ENCODE results near the gene NXPE3. TPM values are rescaled to one million over a fixed set of nuclear protein-coding genes. Genes with fewer than 3 reads are reported as not detected.

NXPE3 gene
- total and polyA plus RNA-seq, 2 donors, result 10.3 to 15.8 TPM

DNA sequence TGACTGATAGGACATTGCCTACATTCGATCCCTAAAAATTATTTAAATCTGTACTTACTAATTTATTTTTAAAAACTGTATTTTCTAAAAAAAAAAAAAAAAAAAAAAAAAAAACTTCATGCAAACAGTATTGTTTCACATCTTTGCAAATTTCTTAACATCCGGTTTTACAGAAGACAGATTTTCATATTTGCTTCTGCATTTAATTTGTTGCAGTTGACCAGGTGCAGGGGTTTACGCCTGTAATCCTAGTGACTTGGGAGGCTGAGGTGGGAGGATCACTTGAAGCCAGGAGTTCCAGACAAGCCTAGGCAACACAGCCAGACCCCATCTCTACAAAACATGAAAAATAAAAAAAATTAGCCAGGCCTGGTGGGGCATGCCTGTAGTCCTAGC lies 63.9 kb downstream of the NXPE3 start:
- no peak overlapping the region for H3K27ac ChIP-seq (ENCODE audit: low read depth in 1 of 2, low read length in 1 of 2)
- no peak for DNase-seq (ENCODE audit: low read depth in 6 of 9, low spot score in 9 of 9)
- no peaks in the 10 kb centered on the region for H3K4me1 ChIP-seq (ENCODE audit: control insufficient read depth in 2 of 2, insufficient read depth in 2 of 2, low read length in 2 of 2)
- no peaks in the 10 kb centered on the region for H3K27me3 ChIP-seq (ENCODE audit: control insufficient read depth in 2 of 2, insufficient read depth in 1 of 2, low read length in 1 of 2)
- H3K36me3 ChIP-seq (ENCODE audit: control insufficient read depth in 2 of 2, insufficient read depth in 2 of 2, low read length in 1 of 2), result no peaks in the 10 kb centered on the region
- WGBS, result 94% methylated on average over 3 of the region's 3 CpGs
- H3K9me3 ChIP-seq (ENCODE audit: control insufficient read depth in 2 of 2, insufficient read depth in 1 of 2, low read length in 1 of 2), result no peaks in the 10 kb centered on the region
- H3K4me3 ChIP-seq (ENCODE audit: low read length in 2 of 2), result no peak overlapping the region

- WGBS, result 99% methylated on average over 2 of the region's 2 CpGs
- H3K9me3 ChIP-seq (ENCODE audit: control insufficient read depth in 2 of 2, insufficient read depth in 1 of 2, low read length in 1 of 2), result no peaks in the 10 kb centered on the region
- H3K4me3 ChIP-seq (ENCODE audit: low read length in 2 of 2), result no peak overlapping the region
- H3K4me1 ChIP-seq (ENCODE audit: control insufficient read depth in 2 of 2, insufficient read depth in 2 of 2, low read length in 2 of 2), result peaks cover 0 to 5% of the 10 kb centered on the region in 2 donors
- H3K27ac ChIP-seq (ENCODE audit: low read depth in 1 of 2, low read length in 1 of 2), result no peak overlapping the region
- peaks cover 0 to 7% of the 10 kb centered on the region in 2 donors for H3K27me3 ChIP-seq (ENCODE audit: control insufficient read depth in 2 of 2, insufficient read depth in 1 of 2, low read length in 1 of 2)
- H3K36me3 ChIP-seq (ENCODE audit: control insufficient read depth in 2 of 2, insufficient read depth in 2 of 2, low read length in 1 of 2), result no peaks in the 10 kb centered on the region
- no peak for DNase-seq (ENCODE audit: low read depth in 6 of 9, low spot score in 9 of 9)
Measured at GRCh38 chr3:101845425-101845824, 66.4 kb downstream of the NXPE3 start.

- Histone ChIP-seq H3K9me3 (ENCODE audit: control insufficient read depth in 2 of 2, insufficient read depth in 1 of 2, low read length in 1 of 2) (no peaks in the 10 kb centered on the region), H3K27me3 (ENCODE audit: control insufficient read depth in 2 of 2, insufficient read depth in 1 of 2, low read length in 1 of 2) (peaks cover 0 to 7% of the 10 kb centered on the region in 2 donors), H3K4me3 (ENCODE audit: low read length in 2 of 2) (no peak overlapping the region), H3K4me1 (ENCODE audit: control insufficient read depth in 2 of 2, insufficient read depth in 2 of 2, low read length in 2 of 2) (peaks cover 5 to 11% of the 10 kb centered on the region in 2 donors), H3K27ac (ENCODE audit: low read depth in 1 of 2, low read length in 1 of 2) (no peak overlapping the region), H3K36me3 (ENCODE audit: control insufficient read depth in 2 of 2, insufficient read depth in 2 of 2, low read length in 1 of 2) (no peaks in the 10 kb centered on the region)
- 95% methylated on average over 2 of the region's 2 CpGs for WGBS
- no peak for DNase-seq (ENCODE audit: low read depth in 6 of 9, low spot score in 9 of 9)
Measured at GRCh38 chr3:101846709-101847108, 67.7 kb downstream of the NXPE3 start.

GRCh38 chr3:101847328-101847727 lies 68.3 kb downstream of the NXPE3 start:
- Histone ChIP-seq H3K4me3 (ENCODE audit: low read length in 2 of 2) (no peak overlapping the region), H3K27ac (ENCODE audit: low read depth in 1 of 2, low read length in 1 of 2) (no peak overlapping the region), H3K27me3 (ENCODE audit: control insufficient read depth in 2 of 2, insufficient read depth in 1 of 2, low read length in 1 of 2) (peaks cover 0 to 7% of the 10 kb centered on the region in 2 donors), H3K4me1 (ENCODE audit: control insufficient read depth in 2 of 2, insufficient read depth in 2 of 2, low read length in 2 of 2) (peaks cover 7 to 17% of the 10 kb centered on the region in 2 donors), H3K9me3 (ENCODE audit: control insufficient read depth in 2 of 2, insufficient read depth in 1 of 2, low read length in 1 of 2) (no peaks in the 10 kb centered on the region), H3K36me3 (ENCODE audit: control insufficient read depth in 2 of 2, insufficient read depth in 2 of 2, low read length in 1 of 2) (peaks cover 0 to 3% of the 10 kb centered on the region in 2 donors)
- no peak for DNase-seq (ENCODE audit: low read depth in 6 of 9, low spot score in 9 of 9)
- WGBS, result 95% methylated on average over 3 of the region's 3 CpGs

DNA sequence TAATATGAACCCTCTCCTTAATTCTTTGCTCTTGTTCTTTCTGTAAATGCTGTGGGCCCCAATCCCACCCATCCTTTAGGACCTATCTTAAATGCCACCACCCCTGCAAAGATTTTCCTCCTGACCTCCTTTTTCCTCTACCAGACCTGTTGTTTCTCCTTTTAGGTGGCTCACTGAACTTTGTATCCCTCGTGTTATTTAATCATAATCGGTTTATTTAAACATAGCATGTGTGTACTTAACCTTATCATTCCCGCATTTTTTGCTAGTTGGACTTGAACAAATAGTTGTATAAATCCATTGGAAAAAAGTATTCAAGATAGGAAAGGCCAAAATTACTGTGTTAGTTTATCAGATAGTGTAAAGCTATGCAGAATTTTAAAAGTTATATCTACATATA lies 69.3 kb downstream of the NXPE3 start:
- Histone ChIP-seq H3K4me1 (ENCODE audit: control insufficient read depth in 2 of 2, insufficient read depth in 2 of 2, low read length in 2 of 2) (peaks cover 7 to 17% of the 10 kb centered on the region in 2 donors), H3K9me3 (ENCODE audit: control insufficient read depth in 2 of 2, insufficient read depth in 1 of 2, low read length in 1 of 2) (no peaks in the 10 kb centered on the region), H3K27ac (ENCODE audit: low read depth in 1 of 2, low read length in 1 of 2) (peak overlapping the region in 1 of 2 donors; percentile 79), H3K27me3 (ENCODE audit: control insufficient read depth in 2 of 2, insufficient read depth in 1 of 2, low read length in 1 of 2) (peaks cover 0 to 7% of the 10 kb centered on the region in 2 donors), H3K4me3 (ENCODE audit: low read length in 2 of 2) (no peak overlapping the region), H3K36me3 (ENCODE audit: control insufficient read depth in 2 of 2, insufficient read depth in 2 of 2, low read length in 1 of 2) (peaks cover 5 to 11% of the 10 kb centered on the region in 2 donors)
- DNase-seq (ENCODE audit: low read depth in 6 of 9, low spot score in 9 of 9), result no peak
- WGBS, result 96% methylated on average over 3 of the region's 3 CpGs

DNA sequence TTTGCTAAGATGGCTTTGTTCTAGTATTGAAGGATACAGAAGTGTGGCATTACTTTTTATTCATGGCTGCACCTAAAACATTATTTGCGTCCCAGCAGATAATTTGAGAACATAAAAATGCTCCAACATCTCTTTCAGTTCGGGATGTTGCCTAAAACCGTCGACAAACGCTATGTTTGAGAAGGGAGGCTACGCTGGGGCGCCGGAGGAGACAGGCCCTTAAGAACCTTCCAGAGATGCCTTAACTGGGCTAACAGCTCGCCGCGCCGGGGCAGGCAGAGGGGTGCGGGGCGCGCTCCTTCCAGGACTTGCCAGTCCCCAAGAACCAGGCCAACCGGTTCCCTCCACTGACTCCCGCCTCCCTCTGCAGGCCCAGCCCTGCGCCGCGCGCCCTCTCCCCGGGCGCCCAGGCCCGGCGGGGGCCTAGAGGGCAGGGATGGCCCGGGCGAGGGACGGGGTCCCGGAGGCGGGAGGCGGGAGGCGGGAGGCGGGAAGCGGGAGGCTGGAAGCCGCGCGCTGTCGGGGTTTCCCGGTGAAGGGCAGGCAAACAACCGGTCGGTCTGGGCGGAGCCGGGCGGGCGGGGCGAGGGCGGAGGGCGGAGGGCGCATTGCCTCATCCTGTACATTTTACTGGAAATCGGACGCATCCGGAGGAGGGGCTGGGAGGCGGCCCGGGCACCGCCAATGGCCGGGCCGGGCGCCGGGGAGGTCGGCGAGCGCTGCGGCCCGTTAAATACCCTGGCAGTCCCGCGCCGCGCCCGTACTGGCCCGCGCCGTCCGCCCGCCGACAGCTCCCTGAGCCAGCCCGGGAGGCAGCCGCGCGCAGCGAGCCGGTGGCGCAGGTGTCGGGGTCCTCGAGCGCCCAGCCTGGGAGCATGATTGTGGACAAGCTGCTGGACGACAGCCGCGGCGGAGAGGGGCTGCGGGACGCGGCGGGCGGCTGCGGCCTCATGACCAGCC lies 70.0 kb downstream of the NXPE3 start, which contains the start of gene NFKBIZ:
NFKBIZ (plus strand) TSS at position 761 of the 960 bp plus-strand sequence; CDS start at position 876, 115 bp downstream.
- Histone ChIP-seq H3K27me3 (ENCODE audit: control insufficient read depth in 2 of 2, insufficient read depth in 1 of 2, low read length in 1 of 2) (peaks cover 0 to 7% of the 10 kb centered on the region in 2 donors), H3K9me3 (ENCODE audit: control insufficient read depth in 2 of 2, insufficient read depth in 1 of 2, low read length in 1 of 2) (no peaks in the 10 kb centered on the region), H3K4me1 (ENCODE audit: control insufficient read depth in 2 of 2, insufficient read depth in 2 of 2, low read length in 2 of 2) (peaks cover 7 to 17% of the 10 kb centered on the region in 2 donors), H3K36me3 (ENCODE audit: control insufficient read depth in 2 of 2, insufficient read depth in 2 of 2, low read length in 1 of 2) (peaks cover 9 to 18% of the 10 kb centered on the region in 2 donors), H3K27ac (ENCODE audit: low read depth in 1 of 2, low read length in 1 of 2) (peak within 1 kb of the TSS; percentile 79 to 93), H3K4me3 (ENCODE audit: low read length in 2 of 2) (peak within 1 kb of the TSS; percentile 56 to 86)
- peak in 7 of 9 donors; percentile 20 to 79 (median 58) for DNase-seq (ENCODE audit: low read depth in 6 of 9, low spot score in 9 of 9)
- WGBS, result 5% methylated on average over 95 of the region's 95 CpGs

GRCh38 chr3:101849714-101850245 lies 70.8 kb downstream of the NXPE3 start:
- peak in 6 of 9 donors; percentile 17 to 67 (median 36) for DNase-seq (ENCODE audit: low read depth in 6 of 9, low spot score in 9 of 9)
- Histone ChIP-seq H3K9me3 (ENCODE audit: control insufficient read depth in 2 of 2, insufficient read depth in 1 of 2, low read length in 1 of 2) (no peaks in the 10 kb centered on the region), H3K4me1 (ENCODE audit: control insufficient read depth in 2 of 2, insufficient read depth in 2 of 2, low read length in 2 of 2) (peaks cover 7 to 17% of the 10 kb centered on the region in 2 donors)

DNA sequence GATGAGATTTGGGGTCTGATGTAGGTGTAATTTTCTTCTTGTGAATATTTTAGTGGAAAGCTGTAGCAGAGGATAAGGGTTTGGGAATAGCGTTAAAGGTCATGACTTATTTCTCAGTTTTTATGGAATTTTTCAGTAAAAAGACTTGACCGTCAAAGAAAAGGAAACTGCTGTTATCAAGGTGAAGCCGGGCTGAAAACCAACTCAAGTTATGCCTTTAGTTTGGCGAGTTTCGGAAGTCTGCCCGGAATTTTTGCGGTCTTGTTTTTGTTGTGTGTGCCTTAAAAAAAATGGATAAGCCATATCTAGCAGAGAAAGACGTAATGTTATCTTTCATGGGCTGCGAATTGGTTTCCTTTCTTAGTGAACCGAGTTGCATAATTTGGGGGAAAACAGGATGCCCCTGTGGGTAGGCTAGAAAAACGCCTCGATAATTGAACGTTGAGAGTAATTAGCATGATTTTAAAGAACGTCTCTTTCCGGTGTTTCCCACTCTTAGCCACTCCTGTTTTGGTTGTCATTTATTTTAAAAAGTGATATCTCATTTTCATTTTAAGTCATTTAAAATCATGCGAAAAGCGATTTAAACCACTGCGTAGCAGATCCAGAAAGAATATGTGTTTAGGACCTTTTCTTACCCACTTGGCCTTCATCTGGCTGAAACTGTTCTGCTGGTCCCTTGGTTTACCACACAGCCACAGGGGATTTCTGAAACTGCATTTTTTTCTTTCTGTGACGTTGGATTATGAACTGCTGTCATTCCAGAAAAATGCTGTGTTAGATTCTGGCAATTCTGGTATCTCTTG lies 71.4 kb downstream of the NXPE3 start:
- H3K4me1 ChIP-seq (ENCODE audit: control insufficient read depth in 2 of 2, insufficient read depth in 2 of 2, low read length in 2 of 2), result peaks cover 7 to 17% of the 10 kb centered on the region in 2 donors

More at GRCh38 chr3:101849714-101850245, 70.8 kb downstream of the NXPE3 start:
- peaks cover 10 to 24% of the 10 kb centered on the region in 2 donors for H3K36me3 ChIP-seq (ENCODE audit: control insufficient read depth in 2 of 2, insufficient read depth in 2 of 2, low read length in 1 of 2)
- peaks cover 0 to 7% of the 10 kb centered on the region in 2 donors for H3K27me3 ChIP-seq (ENCODE audit: control insufficient read depth in 2 of 2, insufficient read depth in 1 of 2, low read length in 1 of 2)
- under 1% methylated on average over 67 of the region's 67 CpGs for WGBS
- H3K27ac ChIP-seq (ENCODE audit: low read depth in 1 of 2, low read length in 1 of 2), result peak overlapping the region; percentile 69 to 93
- H3K4me3 ChIP-seq (ENCODE audit: low read length in 2 of 2), result peak overlapping the region; percentile 56 to 86

More for the DNA sequence above, 71.4 kb downstream of the NXPE3 start:
- WGBS, result under 1% methylated on average over 19 of the region's 19 CpGs
- H3K27ac ChIP-seq (ENCODE audit: low read depth in 1 of 2, low read length in 1 of 2), result peak overlapping the region; percentile 69 to 93
- H3K27me3 ChIP-seq (ENCODE audit: control insufficient read depth in 2 of 2, insufficient read depth in 1 of 2, low read length in 1 of 2), result peaks cover 0 to 7% of the 10 kb centered on the region in 2 donors
- H3K36me3 ChIP-seq (ENCODE audit: control insufficient read depth in 2 of 2, insufficient read depth in 2 of 2, low read length in 1 of 2), result peaks cover 14 to 30% of the 10 kb centered on the region in 2 donors
- peak overlapping the region; percentile 56 to 86 for H3K4me3 ChIP-seq (ENCODE audit: low read length in 2 of 2)
- DNase-seq (ENCODE audit: low read depth in 6 of 9, low spot score in 9 of 9), result peak in 5 of 9 donors; percentile 9 to 71 (median 24)
- H3K9me3 ChIP-seq (ENCODE audit: control insufficient read depth in 2 of 2, insufficient read depth in 1 of 2, low read length in 1 of 2), result no peaks in the 10 kb centered on the region

All from thymus (tissue), 11 donors.